RWPE2 (cell line): ENCODE measurements around the gene STARD5.

Experiments
- ATAC-seq: fragments of 200-7000 bp; cut with Tn5 transposase; 3 replicates; pipeline ENCODE4 v1.9.1; 2021; ENCODE audit warnings: low read depth
- DNase-seq: peaks from one replicate; pipeline ENCODE4 v3.0.0-alpha.2; 2020; ENCODE audit warnings: low spot score
- H3K27ac ChIP-seq: fragments of 450-650 bp; 2 replicates; pipeline ENCODE4 v1.5.1; 2017; ENCODE audit warnings: mild to moderate bottlenecking; ENCODE audit not compliant: poor library complexity, severe bottlenecking
- H3K27me3 ChIP-seq: fragments of 250-450 bp; sonication (Bioruptor Pico); 2 replicates; pipeline ENCODE4 v1.5.1; 2021; ENCODE audit warnings: mild to moderate bottlenecking, moderate library complexity; ENCODE audit not compliant: insufficient read depth, poor library complexity, severe bottlenecking
- H3K36me3 ChIP-seq: fragments of 250-450 bp; sonication (Bioruptor Pico); 2 replicates; pipeline ENCODE4 v1.5.1; 2020; ENCODE audit warnings: low read depth, mild to moderate bottlenecking, moderate library complexity
- H3K4me1 ChIP-seq: fragments of 250-450 bp; sonication (Bioruptor Pico); 2 replicates; pipeline ENCODE4 v1.5.1; 2021; ENCODE audit warnings: mild to moderate bottlenecking, moderate library complexity; ENCODE audit not compliant: insufficient read depth, poor library complexity, severe bottlenecking
- H3K4me3 ChIP-seq: fragments of 250-450 bp; sonication (Bioruptor Pico); 2 replicates; pipeline ENCODE4 v1.5.1; 2021; ENCODE audit warnings: mild to moderate bottlenecking, moderate library complexity; ENCODE audit not compliant: severe bottlenecking
- H3K9me3 ChIP-seq: fragments of 250-450 bp; sonication (Bioruptor Pico); 2 replicates; pipeline ENCODE4 v1.5.1; 2021; ENCODE audit warnings: mild to moderate bottlenecking, moderate library complexity; ENCODE audit not compliant: severe bottlenecking
- CTCF ChIP-seq: fragments of 450-650 bp; IDR thresholded peaks from one replicate; pipeline ENCODE4 v1.5.1; 2017; ENCODE audit warnings: mild to moderate bottlenecking, moderate library complexity; ENCODE audit not compliant: poor library complexity, severe bottlenecking

STARD5 gene

GRCh38 chr15:81285461-81285860, 38.5 kb downstream of the STARD5 start:
- Histone ChIP-seq H3K36me3 (no peaks in the 10 kb centered on the region), H3K9me3 (no peaks in the 10 kb centered on the region), H3K4me1 (peaks cover 2% of the 10 kb centered on the region), H3K27ac (no peak overlapping the region), H3K4me3 (no peak overlapping the region), H3K27me3 (no peaks in the 10 kb centered on the region)
- DNase-seq, result peak; percentile 27
- no peak for TF ChIP-seq CTCF
- no peak for ATAC-seq

DNA sequence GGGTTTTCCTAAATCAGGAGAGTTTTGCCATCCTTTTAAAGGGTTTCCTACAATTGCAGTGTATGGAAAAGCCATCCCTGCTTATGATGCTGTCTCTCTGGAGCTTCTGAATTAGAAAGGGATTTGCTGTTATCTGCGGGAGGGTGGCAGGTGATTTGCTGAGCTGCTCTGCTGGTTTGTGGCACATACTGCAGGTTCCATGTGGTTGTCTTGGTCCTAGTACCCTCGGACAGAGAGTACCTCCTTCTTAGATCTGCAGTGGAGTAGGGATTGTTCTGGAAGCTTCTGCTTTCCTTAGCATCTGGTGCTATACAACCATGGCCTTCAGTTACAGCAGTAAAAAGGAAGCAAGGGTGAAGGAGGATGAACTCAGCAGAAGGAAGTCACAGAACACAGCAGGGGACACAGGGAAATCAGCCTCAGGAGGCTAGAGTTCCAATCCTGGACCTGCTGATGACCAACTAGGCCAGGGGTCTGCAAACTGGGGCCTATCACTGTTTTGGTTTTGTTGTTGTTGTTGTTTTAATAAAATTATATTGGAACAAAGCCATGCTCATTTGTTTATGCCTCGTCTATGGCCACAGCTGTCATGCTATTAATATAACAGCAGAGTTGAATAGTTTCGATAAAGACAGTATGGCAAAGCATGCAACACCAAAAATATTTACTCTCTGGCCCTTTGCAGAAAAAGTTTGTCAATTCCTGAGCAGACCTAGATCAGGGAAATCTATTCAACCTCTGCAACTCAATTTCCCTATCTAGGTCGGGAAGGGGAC, 39.5 kb downstream of the STARD5 start:
- no peak for TF ChIP-seq CTCF
- H3K27me3 ChIP-seq, result no peaks in the 10 kb centered on the region
- no peaks in the 10 kb centered on the region for H3K9me3 ChIP-seq
- no peak overlapping the region for H3K27ac ChIP-seq
- ATAC-seq, result no peak
- DNase-seq, result peak; percentile 23
- peaks cover 11% of the 10 kb centered on the region for H3K4me1 ChIP-seq
- H3K36me3 ChIP-seq, result no peaks in the 10 kb centered on the region
- H3K4me3 ChIP-seq, result no peak overlapping the region

DNA sequence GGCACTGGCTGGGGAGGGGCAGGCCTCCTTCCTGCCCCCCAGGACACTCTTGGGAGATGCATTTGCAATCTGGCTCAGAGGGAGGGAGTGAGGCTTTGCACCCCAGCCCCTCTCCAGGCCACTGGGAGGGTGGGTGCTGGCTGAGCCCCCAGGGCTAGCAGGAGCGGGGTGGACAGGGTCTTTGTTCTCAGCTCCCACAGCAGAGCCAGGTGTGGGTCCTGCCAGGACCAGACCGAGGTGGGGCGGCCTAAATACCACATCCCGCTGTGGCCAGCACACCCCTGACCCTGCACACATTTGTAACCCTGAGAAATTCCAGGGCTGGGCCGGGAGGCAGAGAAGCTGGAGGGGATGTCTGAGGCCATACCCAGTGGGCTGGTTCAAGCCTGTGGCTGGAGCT, 41.0 kb downstream of the STARD5 start:
- no peaks in the 10 kb centered on the region for H3K36me3 ChIP-seq

DNA sequence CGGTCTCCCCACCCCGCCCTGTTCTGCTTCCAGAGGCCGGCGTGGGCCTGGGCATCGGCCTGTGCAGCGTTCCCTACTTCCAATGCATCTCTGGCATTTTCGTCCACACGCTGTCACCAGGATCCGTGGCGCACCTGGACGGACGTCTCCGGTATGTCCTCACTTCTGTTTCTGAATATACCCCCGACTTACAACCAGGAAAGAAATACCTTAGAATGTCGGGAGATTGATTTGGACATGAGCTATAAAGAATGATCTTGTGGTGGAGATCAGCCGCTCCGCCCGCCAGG, 41.4 kb downstream of the STARD5 start:
- no peak overlapping the region for H3K27ac ChIP-seq
- no peak overlapping the region for H3K4me3 ChIP-seq
- H3K36me3 ChIP-seq, result no peaks in the 10 kb centered on the region
- H3K9me3 ChIP-seq, result no peaks in the 10 kb centered on the region
- ATAC-seq, result no peak
- peak; percentile 52 for DNase-seq
- H3K4me1 ChIP-seq, result peaks cover 11% of the 10 kb centered on the region
- TF ChIP-seq CTCF, result no peak
- H3K27me3 ChIP-seq, result no peaks in the 10 kb centered on the region

More for the DNA sequence above, 41.0 kb downstream of the STARD5 start:
- Histone ChIP-seq H3K27me3 (no peaks in the 10 kb centered on the region), H3K4me1 (peaks cover 11% of the 10 kb centered on the region), H3K4me3 (no peak overlapping the region), H3K27ac (no peak overlapping the region), H3K9me3 (no peaks in the 10 kb centered on the region)
- no peak for TF ChIP-seq CTCF
- DNase-seq, result peak; percentile 60
- ATAC-seq, result no peak

GRCh38 chr15:81281766-81282605, 42.0 kb downstream of the STARD5 start:
- Histone ChIP-seq H3K4me1 (peaks cover 11% of the 10 kb centered on the region), H3K4me3 (no peak overlapping the region), H3K9me3 (no peaks in the 10 kb centered on the region), H3K27ac (no peak overlapping the region), H3K27me3 (no peaks in the 10 kb centered on the region), H3K36me3 (no peaks in the 10 kb centered on the region)
- peak; percentile 30 for DNase-seq
- no peak for ATAC-seq
- no peak for TF ChIP-seq CTCF
